Adrenal gland (tissue), 5 donors: ENCODE data around the gene BDNF.

Experiments
- CTCF ChIP-seq, 6 experiments: fragments of 450-650 bp in 4 of 6; fragments of 200-600 bp in 2 of 6; sonication (generic) in 1 of 6; IDR thresholded peaks; 1 replicate in 5 of 6; 2 replicates in 1 of 6; pipeline versions ENCODE4 v1.5.1 to v1.8.0; 2016 to 2021; ENCODE audit warnings: antibody characterized with exemption in 6 of 6, mild to moderate bottlenecking in 2 of 6, moderate library complexity in 1 of 6
- POLR2A ChIP-seq, 2 donors: fragments of 450-650 bp; IDR thresholded peaks; one replicate each; pipeline ENCODE4 v1.6.1; 2017; ENCODE audit warnings: antibody characterized with exemption in 2 of 2, mild to moderate bottlenecking in 2 of 2, moderate library complexity in 1 of 2
- donor health status: DM: no; HTN: no; CAD: no.

GRCh38 chr11:27648840-27649239 lies 51.4 kb downstream of the BDNF start:
- TF ChIP-seq POLR2A (IDR thresholded peaks at IDR 0.05), result no peak
- TF ChIP-seq CTCF (IDR thresholded peaks at IDR 0.05), result no peak
